Activated T-cell treated with anti-CD3 and anti-CD28 coated beads, Interleukin-2, amount 50 U/mL, for 48 hours (primary cell): ENCODE data around the gene LOC101059915.
"Not testable (repeated sequence)": the region's sequence is repeated elsewhere in the genome, so short reads cannot be mapped to it uniquely, and the experiment has no call there.

Source experiments
- DNase-seq, 2 experiments: peaks; one replicate each; pipeline ENCODE4 v3.0.0-alpha.2; 2020

Gene LOC101059915

GRCh38 chrX:71644406-71644805, 22.9 kb upstream of the LOC101059915 start:
- not testable (repeated sequence) for DNase-seq

GRCh38 chrX:71650333-71650969, 16.9 kb upstream of the LOC101059915 start:
- DNase-seq, result peak in 1 of 2 experiments; percentile 47

DNA sequence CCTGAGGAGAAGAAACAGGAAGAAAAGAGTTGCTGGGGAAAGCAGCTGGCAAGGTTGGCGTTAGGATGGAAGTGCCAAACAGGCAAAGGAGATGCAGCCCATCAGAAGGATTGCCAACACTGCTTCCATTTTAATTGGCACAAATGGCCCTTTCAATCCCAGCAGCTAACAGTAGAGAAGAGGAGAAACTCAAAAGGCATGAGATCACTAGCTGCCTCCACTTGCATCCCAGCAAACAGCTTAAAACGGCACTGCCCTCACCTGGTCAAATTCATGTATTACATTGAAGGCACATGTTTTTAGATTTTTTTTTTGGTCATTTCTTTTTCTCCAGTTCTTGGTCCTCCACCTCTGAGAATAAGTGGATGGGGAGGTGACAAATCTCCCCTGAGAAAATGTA, 14.9 kb upstream of the LOC101059915 start:
- DNase-seq, result peak; percentile 64

DNA sequence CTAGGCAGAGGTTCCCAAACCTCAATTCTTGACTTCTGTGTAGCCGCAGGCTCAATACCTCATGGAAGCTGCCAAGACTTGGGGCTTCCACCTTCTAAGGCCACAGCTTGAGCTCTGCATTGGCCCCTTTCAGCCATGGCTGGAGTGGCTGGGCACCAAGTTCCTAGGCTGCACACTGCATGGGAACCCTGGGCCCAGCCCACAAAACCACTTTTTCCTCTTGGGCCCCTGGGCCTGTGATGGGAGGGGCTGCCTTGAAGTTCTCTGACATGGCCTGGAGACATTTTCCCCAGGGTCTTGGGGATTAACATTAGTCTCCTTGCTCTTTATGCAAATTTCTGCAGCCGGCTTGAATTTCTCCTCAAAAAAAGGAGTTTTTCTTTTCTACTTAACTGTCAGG, 14.0 kb upstream of the LOC101059915 start:
- no peak for DNase-seq

DNA sequence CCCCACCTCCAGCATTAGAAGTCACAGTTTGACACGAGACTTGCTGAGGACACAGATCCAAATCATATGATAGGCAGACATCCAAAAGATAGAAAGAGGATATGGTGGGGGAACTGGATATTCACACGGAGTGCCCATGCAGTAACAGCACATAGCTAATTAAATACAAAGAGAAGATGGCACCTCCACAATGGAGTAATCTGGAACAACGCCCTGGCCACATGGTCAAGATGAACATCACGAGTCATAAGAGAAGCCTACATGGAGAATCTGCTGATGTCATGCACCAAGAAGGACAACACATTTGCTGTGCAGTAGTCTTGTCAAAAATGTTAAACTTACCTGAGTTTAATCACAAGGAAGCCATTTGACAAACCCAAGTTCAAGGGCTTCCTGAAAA, 10.1 kb upstream of the LOC101059915 start:
- no peak for DNase-seq

DNA sequence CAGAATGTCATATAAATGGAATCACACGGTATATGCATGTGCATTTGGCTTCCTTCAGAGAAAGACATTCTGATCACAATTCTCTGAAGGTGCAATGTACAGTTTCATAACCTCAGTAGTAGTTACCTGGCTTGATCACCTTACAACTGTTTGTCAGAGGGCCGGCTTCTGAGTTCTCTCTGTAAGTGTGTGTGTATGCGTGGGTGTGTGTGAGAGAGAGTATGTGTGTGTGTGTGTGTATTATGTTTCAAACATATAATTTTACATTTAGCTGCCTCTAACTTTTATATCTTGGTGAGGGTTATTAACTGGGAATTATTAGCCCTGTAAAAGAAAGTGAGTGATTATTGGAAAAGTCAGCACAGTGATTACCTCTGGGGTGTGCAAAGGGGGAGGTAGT, 8.0 kb upstream of the LOC101059915 start:
- no peak for DNase-seq

DNA sequence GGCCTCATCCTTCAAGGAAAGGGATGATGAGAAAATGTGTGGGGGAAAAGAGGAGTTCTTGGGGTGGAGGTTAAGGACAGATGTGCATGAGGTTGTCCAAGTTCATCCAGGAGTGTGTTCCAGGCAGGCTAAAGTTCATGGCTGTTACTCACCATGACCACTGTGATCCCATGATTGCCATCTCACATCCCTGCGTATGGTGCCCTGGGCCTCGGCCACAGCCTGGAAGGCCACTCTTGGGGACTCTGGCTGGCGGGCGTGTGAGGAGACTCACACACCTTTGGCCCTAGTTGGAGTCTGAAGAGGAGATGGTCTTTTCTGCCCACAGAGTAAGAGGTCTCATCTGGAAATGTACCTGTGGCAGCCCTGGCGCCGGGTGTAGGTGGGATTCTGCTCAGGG, 7.4 kb upstream of the LOC101059915 start:
- no peak for DNase-seq

DNA sequence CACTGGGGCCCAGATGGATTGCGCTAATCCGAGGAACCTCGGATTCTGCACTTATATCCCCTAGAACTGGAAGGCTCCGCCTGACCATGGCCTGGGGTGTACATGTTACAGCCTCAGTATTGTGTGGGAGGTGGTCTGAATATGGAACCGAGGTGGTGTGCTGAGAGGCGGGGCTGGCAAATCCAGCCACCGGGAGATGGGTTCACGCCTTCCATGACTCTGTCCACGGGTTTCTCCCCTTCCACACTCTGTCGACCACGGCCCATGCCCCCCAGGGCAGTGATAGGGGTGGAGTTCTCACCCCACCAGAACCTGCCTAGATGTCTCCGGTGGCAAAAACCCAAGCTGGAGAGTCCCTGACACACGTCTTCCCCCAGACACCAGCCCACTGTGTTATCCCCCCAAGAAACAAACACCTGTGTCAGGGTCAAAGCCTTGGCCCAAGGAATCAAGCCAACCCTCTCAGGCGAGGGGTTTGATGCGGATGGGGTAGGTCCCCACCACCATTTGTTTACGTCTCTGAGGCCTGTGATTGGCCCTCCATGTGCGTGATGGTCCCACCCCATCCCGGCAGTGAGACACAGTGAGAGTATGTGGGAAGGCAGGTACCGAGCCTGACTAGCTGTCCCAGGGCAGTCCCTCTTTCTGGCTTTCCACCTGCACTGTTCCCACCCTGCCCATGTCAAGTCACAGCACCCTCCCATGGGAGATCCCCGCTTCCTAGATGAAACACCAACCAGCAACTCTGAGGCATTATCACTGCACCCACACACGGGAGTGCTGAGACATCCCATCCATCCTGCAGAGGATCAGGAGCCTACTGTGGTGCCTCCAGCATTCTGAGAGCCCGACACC, 6.6 kb upstream of the LOC101059915 start:
- DNase-seq, result no peak

GRCh38 chrX:71661919-71662318, 5.4 kb upstream of the LOC101059915 start:
- no peak for DNase-seq

DNA sequence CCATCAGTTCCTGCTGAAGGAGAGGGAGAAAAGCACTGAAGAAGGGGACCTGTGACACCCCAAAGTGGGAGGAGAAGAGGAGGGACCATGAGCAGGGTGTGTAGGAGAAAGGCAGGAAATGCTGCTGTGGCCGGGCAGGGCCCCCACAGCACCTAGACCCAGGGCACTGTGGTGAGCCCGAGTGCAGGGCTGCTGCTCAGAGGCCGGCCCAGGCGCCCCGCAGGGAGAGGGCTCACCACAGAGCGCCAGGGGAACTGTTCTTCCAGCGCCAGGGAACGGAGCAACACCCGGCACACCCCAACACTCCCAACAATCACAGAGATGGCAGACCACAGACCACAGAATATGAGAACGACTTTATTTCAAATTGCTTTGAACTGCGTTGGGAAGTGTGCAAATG, 4.7 kb upstream of the LOC101059915 start:
- DNase-seq, result not testable (repeated sequence)

DNA sequence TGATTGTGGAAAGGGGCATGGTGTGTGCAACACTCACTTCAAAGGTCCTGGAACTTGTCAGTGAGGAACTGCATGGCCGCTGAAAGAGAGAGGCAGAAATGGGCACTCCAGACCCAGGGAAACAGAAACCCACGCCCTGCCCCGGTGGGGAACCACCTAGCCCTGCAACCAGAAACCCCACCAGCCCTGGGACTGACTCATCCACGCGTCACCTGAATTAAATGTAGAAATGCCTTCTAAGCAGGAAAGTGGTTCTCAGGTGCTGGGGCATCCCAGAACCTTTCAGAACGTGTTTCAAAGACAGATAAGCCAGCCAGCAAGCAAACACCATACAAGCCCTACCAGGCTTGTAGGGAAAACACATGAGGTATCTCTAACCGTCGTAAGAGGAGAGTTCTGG, 4.1 kb upstream of the LOC101059915 start:
- DNase-seq, result peak; percentile 76 to 80

DNA sequence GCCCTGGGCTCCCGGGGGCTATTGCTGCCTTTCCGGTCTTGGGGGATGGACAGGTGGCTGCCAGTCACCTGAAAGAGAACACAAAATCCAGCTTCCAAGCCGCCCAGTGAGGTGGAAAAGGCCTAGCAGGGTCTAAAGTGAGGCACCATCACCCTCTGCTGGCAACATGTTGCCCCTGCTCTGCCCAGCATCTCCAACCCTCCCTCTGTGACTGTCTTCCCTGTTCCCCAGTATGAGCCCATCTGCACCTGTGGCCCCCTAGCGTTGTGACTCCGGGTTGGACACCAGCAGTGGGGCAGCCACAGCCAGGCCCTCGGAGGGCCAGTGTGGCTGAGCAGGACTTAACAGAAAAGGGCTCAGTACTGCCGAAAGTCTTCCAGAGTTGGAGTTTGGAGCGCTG, 3.1 kb upstream of the LOC101059915 start:
- DNase-seq, result peak in 1 of 2 experiments; percentile 54

- no peak for DNase-seq
Measured at GRCh38 chrX:71664889-71665491, 2.4 kb upstream of the LOC101059915 start.

DNA sequence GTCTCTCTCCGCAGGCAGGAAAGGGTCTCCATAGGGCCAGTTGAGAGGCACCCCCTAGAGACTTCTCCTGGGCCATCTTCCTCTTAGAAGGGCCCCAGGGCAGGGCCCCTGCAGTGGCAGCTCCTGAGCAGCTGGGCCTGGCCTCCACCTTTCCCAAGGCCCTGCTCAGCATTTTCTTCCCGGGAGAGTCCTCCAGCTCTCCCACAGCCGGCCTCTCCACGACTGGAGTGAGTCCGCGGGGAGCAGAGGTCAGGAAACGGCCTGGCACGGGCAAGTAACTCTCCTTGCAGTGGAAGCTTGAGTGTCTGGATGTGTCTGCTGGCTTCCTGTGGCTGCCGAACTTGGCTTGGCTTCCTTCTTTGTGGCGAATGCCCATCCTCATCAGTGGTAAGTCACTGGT, 1.6 kb upstream of the LOC101059915 start:
- no peak for DNase-seq

DNA sequence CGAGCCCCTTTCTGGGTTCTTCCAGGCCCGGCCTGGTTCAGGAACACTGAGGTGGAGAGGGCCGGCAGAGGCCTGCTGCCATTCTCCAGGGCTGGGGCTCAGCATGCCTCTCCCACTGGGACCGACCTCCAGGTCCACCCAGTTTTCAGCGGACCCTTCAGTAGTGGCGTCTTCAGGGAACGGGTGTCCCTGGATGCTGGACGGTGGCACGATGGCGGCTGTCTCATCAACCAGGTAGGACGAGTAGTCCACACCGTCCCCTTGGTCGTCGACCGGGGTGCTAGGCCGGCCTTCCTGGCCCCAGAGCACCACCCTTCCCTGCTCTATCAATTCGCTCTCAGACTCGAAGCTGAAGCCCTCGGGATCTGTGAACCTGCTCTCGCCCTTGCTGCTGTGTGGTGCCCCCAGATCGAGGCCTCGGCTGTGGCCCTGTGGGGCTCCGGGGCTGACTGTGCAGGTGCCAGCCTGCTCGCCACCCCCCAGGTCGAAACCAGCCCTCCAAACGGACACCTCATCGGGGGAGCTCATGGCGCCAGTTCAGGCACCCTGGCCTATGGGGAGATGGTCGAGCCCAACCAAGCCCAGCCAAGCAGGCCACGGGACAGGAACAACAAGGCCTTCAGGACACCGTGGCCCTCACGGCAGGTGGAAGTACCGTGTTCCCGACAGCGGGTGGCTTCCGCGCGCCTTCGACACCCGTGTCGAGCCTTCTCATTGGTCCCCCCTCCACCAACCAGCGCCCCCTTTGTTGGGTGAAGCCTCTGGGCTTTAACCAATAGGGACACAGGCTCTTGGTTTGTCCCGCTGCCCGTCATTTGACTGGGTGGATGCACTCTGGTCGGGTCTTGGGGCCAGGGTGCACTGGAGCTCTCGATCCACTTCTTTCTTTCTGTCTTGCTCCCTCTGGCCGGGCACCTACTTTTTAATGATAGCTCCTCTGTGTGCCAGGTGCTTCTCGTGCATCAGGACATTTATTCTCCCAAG, 814 bp upstream of the LOC101059915 start:
- DNase-seq, result no peak

- no peak for DNase-seq
Measured at GRCh38 chrX:71668248-71668595, 876 bp downstream of the LOC101059915 start.

DNA sequence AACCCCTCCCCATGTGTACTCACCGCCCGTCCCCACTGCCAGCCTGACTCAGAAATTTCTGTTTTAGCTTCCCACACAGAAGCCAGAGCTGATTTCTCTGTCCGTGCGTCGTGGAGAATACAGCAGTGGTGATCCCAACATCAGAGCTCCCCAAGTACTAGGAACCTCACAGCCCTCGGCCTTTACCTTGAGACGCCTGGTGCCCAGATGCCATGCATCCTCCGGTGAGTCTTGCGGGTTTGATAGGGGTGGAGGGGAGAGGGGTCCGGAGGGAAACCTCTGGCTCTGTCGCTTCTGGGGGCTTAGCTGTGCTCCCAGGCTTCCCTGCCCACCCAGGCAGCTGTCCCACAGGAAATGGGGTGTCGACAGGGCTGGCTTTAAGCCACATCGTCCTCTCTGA, 2.1 kb downstream of the LOC101059915 start:
- no peak for DNase-seq

- peak in 1 of 2 experiments; percentile 56 for DNase-seq
Measured at GRCh38 chrX:71669947-71670346, 2.6 kb downstream of the LOC101059915 start.

DNA sequence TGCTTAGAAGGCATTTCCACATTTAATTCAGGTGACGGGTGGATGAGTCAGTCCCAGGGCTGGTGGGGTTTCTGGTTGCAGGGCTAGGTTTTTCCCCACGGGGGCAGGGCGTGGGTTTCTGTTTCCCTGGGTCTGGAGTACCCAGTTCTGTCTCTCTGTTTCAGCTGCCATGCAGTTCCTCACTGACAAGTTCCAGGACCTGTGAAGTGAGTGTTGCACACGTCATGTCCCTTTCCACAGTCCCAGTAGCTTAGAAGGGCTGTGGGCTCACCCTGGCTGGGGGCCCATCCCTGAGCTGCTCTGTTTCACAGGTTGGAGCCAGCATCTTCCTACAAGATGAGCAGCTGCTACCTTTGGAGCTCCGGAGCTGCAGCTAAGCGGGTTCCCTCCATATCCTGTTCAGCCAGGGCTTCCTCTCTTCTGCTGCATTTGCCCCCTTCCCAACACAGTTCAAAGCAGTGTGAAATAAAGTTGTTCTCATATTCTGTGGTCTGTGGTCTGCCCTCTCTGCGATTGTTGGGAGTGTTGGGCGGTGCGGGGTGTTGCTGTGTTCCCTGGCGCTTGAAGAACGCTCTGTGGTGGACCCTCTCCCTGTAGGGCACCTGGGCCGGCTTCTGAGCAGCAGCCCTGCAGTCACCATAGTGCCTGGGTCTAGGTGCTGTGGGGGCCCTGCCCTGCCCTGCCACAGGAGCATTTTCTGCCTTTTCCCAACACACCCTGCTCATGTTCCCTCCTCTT, 3.9 kb downstream of the LOC101059915 start:
- DNase-seq, result peak; percentile 72 to 80

DNA sequence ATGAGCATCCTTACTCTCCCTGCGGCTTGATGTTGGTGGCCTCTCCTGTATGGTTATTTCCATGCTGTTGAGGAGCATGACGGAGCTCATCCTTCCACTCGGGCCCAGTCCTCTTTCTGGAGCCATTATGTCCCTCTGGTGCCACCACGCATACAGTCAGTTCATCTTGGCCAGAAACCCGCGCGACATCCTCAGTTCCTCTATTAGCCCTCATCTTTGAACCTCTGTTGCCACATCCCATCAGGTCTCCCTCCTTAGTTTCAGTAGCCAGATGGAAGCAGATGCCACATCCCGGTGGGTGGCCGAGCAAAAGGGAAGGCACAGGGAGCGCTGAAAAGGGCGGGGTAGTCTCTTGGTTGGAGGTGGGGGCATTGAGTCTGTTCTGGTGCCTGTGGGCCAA, 4.6 kb downstream of the LOC101059915 start:
- DNase-seq, result no peak

DNA sequence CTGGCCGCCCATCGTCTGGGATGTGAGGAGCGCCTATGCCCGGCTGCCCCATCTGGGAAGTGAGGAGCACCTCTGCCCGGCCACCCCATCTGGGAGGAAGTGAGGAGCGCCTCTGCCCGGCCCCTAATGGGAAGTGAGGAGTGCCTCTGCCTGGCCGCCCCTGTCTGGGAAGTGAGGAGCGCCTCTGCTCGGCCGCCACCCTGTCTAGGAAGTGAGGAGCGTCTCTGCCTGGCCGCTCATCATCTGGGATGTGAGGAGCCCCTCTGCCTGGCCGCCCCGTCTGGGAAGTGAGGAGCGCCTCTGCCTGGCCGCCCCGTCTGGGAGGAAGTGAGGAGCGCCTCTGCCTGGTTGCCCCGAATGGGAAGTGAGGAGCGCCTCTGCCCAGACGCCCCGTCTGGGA, 8.3 kb downstream of the LOC101059915 start:
- DNase-seq, result not testable (repeated sequence)
